NCI-H187 (cell line): ENCODE measurements around the gene LAMC1.

Experiments
- DNase-seq, 2 experiments: peaks; one replicate each; lab custom pipeline; 2025; lab: John Stamatoyannopoulos, UW

LAMC1 gene

GRCh38 chr1:183080406-183080805 lies 57.2 kb downstream of the LAMC1 start:
- no peak for DNase-seq

DNA sequence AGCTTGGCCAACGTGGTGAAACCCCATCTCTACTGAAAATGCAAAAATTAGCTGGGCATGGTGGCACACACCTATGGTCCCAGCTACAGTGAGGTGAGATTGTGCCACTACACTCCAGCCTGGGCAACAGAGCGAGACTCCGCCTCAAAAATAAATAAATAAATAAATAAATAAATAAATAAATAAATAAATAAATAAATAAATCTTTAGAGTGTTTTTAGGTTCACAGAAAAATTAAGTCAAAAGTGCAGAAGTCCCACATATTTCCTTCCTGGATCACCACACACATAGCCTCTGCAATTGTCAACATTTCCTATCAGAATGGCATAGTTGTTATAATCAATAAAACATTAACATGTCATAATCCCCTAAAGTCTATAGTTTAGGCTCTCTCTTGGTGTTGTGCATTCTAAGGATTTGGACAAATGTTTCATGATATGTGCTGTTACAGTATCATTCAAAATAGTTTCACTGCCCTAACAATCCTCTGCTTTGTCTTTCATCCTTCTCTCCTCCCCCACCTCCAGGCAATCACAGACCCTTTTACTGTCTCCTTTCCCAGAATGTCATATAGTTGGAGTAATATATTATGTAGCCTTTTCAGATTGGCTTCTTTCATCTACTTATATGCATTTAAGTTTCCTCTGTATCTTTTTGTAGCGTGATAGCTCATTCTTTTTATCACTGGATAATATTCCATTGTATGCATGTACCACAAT lies 58.3 kb downstream of the LAMC1 start:
- DNase-seq = no peak

DNA sequence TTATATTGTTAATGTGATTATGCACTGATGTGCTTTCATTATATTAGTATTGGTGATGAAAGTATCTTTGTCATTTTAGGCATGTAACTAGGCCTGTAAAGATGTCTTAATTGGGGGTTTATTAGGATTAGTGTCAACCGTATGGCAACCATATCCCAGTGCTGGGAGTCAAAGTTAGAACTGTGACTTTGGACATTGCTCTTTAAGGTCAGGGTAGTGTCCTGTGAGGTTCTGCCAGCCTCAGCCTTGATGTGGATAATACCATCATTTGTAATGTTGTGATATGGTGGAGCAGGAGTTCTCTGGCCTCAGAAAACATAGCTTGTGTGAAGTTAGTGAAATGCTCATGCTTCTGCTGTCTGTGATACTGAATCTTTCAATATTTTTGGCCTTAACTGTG lies 59.4 kb downstream of the LAMC1 start:
- no peak for DNase-seq

- DNase-seq = no peak
Observed at GRCh38 chr1:183087001-183087400, 63.8 kb downstream of the LAMC1 start.

- DNase-seq = no peak
Observed at GRCh38 chr1:183089025-183089639, 65.9 kb downstream of the LAMC1 start.

DNA sequence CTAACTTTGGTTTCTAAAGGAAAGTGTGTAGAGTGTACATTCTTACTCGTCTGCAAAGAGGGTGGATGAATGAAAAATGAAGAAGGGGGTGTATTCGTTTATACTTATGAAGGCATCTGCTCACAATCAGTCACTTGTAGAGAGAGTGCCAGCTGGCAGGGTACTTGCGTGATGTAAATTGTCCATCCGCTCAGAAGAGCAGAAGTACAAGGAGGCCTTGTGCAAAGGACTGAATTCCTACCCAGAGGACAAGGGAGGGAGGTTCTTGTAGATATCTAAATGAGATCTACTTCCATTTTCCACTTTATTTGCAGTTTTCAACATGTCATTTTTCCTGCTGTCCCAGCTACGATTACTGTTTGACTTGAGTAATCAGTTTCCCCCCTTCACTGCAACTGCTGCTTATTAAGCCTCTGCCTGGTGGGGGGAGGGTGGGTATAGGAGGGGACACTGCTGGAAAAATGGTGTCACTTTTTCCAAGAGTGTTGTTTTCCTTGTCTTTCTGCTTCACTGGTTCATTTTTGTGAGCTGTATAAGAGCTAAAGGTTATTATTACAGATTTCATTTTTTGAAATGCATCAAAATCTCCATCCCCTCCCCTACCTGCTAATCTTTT lies 67.3 kb downstream of the LAMC1 start:
- DNase-seq = no peak

DNA sequence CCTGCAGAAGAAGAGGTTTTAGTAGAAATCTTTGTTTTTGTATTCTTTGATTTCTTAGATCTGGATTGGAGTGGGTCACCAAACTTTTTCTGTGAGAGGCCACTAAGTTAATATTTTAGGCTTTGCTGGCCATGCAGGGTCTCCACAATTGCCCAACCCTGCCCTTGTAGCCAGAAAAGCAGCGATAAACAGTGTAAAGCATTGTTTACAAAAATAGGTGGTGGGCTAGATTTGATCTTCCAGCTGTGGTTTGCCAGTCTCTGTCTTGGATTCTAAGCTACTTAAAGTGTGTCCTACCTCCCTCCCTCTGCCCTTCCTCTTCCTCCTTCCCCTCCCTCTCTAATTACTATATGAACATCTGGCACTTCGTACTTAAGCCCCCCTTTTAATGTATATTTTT lies 68.0 kb downstream of the LAMC1 start:
- DNase-seq = no peak

DNA sequence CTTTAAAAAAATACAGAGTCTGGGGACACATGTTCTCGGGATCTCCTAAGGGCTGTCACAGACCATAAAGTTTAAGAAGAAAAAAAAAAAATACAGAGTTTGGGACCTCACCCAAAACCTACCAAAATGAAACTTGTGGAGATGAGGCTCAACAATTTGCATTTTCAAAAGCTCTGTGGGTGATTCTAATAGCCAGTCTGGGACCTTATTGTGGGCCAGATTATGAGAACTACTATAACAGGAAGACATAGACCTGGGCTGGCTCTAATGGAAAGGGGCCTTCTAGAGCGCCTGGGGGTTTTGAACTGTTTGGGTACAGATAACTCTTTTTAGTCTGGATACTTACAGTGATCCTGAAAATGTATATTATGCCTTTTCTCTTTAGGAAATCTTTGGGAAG lies 69.1 kb downstream of the LAMC1 start:
- DNase-seq = no peak

GRCh38 chr1:183093066-183093668 lies 69.9 kb downstream of the LAMC1 start:
- DNase-seq = no peak

DNA sequence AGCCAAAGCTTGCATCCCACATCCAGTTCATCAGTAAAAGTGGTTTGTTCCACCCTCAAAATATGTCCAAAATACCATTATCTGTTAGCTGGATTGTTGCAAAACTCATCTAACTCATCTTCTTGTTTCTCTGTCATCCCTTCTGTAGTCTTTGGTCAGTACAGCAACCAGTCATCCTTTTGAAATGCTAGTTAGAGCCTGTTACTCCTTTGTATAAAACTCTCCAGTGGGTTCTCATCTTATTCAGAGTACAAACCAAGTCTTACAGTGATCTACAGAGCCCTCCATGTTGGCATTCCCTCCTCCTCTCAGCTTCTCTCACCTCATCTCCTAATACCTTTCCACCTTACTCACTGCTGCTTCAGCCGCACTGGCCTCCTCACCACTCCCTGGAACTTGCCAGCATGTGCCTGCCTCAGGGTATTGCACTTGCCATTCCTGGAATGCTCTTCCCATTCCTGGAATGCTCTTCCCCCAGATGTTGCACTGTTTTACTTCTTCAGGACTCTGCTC lies 70.6 kb downstream of the LAMC1 start:
- DNase-seq = no peak

- DNase-seq = no peak
Observed at GRCh38 chr1:183094351-183094750, 71.1 kb downstream of the LAMC1 start.

DNA sequence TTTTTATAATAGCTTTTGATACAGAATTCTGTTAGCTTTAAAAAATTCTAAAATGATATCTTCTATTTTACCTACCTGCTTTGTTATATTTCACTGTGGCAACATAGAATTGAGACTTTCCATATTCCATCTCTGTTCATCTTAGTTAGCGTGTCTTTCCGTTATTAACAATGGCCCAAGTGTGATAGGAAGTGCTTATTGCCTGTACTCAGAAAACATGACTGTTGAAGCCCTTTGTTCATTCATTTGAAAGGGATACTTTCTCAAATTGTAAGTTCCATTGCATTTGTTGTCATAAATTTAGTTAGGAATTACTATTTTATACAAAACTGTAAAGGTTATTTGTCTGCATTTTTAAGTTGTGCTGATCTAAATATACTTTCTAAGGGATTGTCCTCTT lies 73.1 kb downstream of the LAMC1 start:
- no peak for DNase-seq

GRCh38 chr1:183096894-183097293 lies 73.7 kb downstream of the LAMC1 start:
- DNase-seq = no peak

GRCh38 chr1:183097438-183098051 lies 74.3 kb downstream of the LAMC1 start:
- no peak for DNase-seq

DNA sequence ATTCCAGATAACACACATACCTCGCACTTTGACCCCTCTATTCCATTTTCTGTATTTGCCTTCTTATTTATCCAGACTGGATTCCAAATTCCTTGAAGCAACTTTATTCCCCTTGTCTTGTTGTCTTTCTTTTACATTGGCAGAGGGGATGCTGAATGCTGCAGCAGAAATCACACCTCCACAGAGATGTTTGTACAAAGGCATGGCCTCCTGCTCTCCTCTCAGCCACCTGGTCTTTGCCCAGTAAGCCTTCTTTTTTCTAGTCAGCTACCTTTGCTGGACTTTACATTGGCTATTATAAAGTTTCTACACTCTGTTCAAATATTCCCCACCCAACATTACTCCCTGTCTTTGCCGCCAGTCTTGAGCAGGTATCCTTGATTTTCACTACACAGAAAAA lies 75.1 kb downstream of the LAMC1 start:
- no peak for DNase-seq

GRCh38 chr1:183100361-183100974 lies 77.2 kb downstream of the LAMC1 start:
- DNase-seq = no peak

GRCh38 chr1:183101081-183101480 lies 77.9 kb downstream of the LAMC1 start:
- DNase-seq = no peak

DNA sequence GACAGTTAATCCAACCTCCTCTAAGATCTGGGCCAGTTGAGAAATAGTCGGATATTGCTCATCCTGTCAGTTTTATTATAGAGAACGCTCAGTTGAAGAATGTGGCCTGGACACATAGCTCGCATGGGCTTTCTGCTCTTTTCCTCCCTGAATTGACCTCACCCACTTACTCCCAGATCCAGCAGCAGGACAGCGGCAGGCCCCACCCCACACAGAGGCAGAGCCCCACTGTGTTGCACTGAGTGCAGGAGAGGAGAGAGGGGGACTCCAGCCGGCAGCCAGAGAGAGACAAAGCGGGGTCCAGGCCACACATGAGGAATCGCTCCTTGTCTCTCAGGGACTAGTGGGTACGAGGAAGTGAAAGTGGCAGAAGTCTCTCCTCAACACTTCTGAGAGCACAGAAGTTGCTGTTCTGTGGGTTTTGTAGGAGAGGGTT lies 78.6 kb downstream of the LAMC1 start:
- no peak for DNase-seq

DNA sequence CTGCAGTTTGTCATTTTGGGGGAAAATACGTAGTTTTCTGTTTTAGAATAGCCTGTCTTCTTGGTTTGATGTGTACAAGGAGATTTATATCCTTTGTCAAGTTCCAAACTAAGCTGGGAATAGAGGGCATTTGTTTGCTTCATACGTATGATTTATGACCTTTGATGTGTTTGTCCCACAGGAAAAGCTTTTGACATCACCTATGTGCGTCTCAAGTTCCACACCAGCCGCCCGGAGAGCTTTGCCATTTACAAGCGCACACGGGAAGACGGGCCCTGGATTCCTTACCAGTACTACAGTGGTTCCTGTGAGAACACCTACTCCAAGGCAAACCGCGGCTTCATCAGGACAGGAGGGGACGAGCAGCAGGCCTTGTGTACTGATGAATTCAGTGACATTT lies 79.9 kb downstream of the LAMC1 start:
- DNase-seq = peak; percentile 16 to 44

DNA sequence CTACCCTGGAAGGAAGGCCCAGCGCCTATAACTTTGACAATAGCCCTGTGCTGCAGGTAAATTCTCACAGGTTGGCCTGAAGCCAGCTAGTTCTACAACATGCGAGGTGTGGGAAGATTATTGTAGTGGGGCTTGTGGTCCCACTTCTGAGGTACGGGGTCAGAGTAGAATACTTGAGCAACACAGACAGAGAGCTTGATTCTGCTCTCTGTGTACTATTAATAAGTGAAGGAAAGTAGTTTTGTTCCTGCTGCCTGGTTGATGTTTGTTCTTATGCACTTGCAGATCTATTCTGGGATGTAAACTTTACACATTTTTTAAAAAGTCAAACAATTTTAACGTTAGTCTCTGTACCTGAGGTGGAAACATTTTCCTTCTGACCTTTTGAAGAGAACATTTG lies 80.4 kb downstream of the LAMC1 start:
- DNase-seq = no peak

- DNase-seq = no peak
Observed at GRCh38 chr1:183105449-183105848, 82.2 kb downstream of the LAMC1 start.

GRCh38 chr1:183106166-183106565 lies 82.9 kb downstream of the LAMC1 start:
- no peak for DNase-seq
